K562 (cell line): Measurements from ENCODE around the gene TRIOBP. TPM values are rescaled to one million over a fixed set of nuclear protein-coding genes. Genes with fewer than 3 reads are reported as not detected.

ENCODE experiments used
- ATAC-seq: fragments of 200-7000 bp; cut with Tn5 transposase; 3 replicates; pipeline ENCODE4 v1.9.1; 2020; ENCODE audit warnings: moderate library complexity
- BruUV-seq: library from RNA; stranded (reverse); fragments of 400-500 nt; replicated peaks from 2 replicates; lab custom pipeline; 2021; lab: Mats Ljungman, UMichigan
- CTCF ChIA-PET: fragments of 300-600 bp; formaldehyde crosslinking; extraction: SDS; loops from one replicate; lab custom pipeline; 2021; ENCODE audit warnings: low intra/inter-chr PET ratio; lab: Yijun Ruan, JAX
- POLR2A ChIA-PET: fragments of 300-600, 350-650 bp; sonication (Branson Sonifier 250); formaldehyde crosslinking; extraction: SDS; loops from one replicate; lab custom pipeline; 2021; ENCODE audit warnings: antibody characterized with exemption, inconsistent platforms; lab: Yijun Ruan, JAX
- DNase-seq, 4 experiments: peaks; one replicate each; pipeline versions ENCODE4 v3.0.0 to v3.0.0-alpha.2; 2011 to 2018; ENCODE audit warnings: low spot score in 3 of 4, mixed read lengths in 3 of 4; ENCODE audit errors: extremely low read depth in 1 of 4
- FAIRE-seq: peaks from 2 replicates; lab custom pipeline; 2011; peaks lifted over from hg19 to GRCh38; lab: Jason Lieb, UNC
- H2AFZ ChIP-seq: 2 replicates; pipeline ENCODE4 v1.6.0; 2011; ENCODE audit warnings: low read depth, low read length, control low read depth, inconsistent platforms
- H3K27ac ChIP-seq: fragments of 200-600 bp; 3 replicates; pipeline ENCODE4 v1.8.0; 2011; ENCODE audit warnings: low read depth, mild to moderate bottlenecking, control low read depth, inconsistent platforms, low read length, moderate library complexity, mixed read lengths; ENCODE audit errors: extremely low read depth
- H3K27me3 ChIP-seq, 2 experiments: fragments of 300-600 bp in 1 of 2; 2 replicates in 1 of 2; 3 replicates in 1 of 2; pipeline versions ENCODE4 v1.6.0 to v1.8.0; 2011; ENCODE audit warnings: inconsistent platforms in 2 of 2, low read length in 2 of 2, mild to moderate bottlenecking in 1 of 2, mixed read lengths in 1 of 2, moderate library complexity in 1 of 2; ENCODE audit not compliant: control insufficient read depth in 2 of 2, insufficient read depth in 2 of 2
- H3K36me3 ChIP-seq: fragments of 300-600 bp; 3 replicates; pipeline ENCODE4 v1.8.0; 2011; ENCODE audit warnings: mild to moderate bottlenecking, low read length, inconsistent platforms; ENCODE audit not compliant: control insufficient read depth, insufficient read depth
- H3K4me1 ChIP-seq, 2 experiments: fragments of 200-600 bp in 1 of 2; replicated peaks in 1 of 2; 2 replicates in 1 of 2; 3 replicates in 1 of 2; pipeline versions ENCODE4 v1.5.1 to v1.8.0; 2011; ENCODE audit warnings: inconsistent platforms in 2 of 2, low read length in 2 of 2, mild to moderate bottlenecking in 1 of 2, mixed read lengths in 1 of 2, moderate library complexity in 1 of 2; ENCODE audit not compliant: control insufficient read depth in 2 of 2, insufficient read depth in 2 of 2
- H3K4me2 ChIP-seq: 2 replicates; pipeline ENCODE4 v1.6.1; 2011; ENCODE audit warnings: low read length, control low read depth, inconsistent platforms, mixed read lengths; ENCODE audit not compliant: insufficient read depth
- H3K4me3 ChIP-seq: fragments of 200-600 bp; sonication (generic), shearing (Covaris generic); 2 replicates; pipeline ENCODE4 v1.5.1; 2016; ENCODE audit warnings: control low read depth, inconsistent platforms
- H3K79me2 ChIP-seq: fragments of 200-600 bp; 3 replicates; pipeline ENCODE4 v1.8.0; 2011; ENCODE audit warnings: low read length, inconsistent platforms; ENCODE audit not compliant: control insufficient read depth, insufficient read depth
- H3K9ac ChIP-seq, 2 experiments: 2 replicates each; pipeline versions ENCODE4 v1.6.0 to v1.6.1; 2011; ENCODE audit warnings: low read depth in 2 of 2, low read length in 2 of 2, control low read depth in 1 of 2, inconsistent platforms in 1 of 2, mild to moderate bottlenecking in 1 of 2, mixed read lengths in 1 of 2; ENCODE audit not compliant: insufficient read depth in 1 of 2
- H3K9me1 ChIP-seq: one replicate; pipeline ENCODE4 v1.6.0; 2011; ENCODE audit warnings: inconsistent platforms, mild to moderate bottlenecking, low read length, moderate library complexity; ENCODE audit not compliant: control insufficient read depth, insufficient read depth
- H3K9me3 ChIP-seq: replicated peaks from 2 replicates; pipeline ENCODE4 v1.5.1; 2011; ENCODE audit warnings: low read depth, low read length, inconsistent platforms; ENCODE audit not compliant: control insufficient read depth, insufficient read depth
- H4K20me1 ChIP-seq: replicated peaks from 2 replicates; pipeline ENCODE4 v1.6.1; 2011; ENCODE audit warnings: low read length, inconsistent platforms, mixed read lengths; ENCODE audit not compliant: control insufficient read depth, insufficient read depth
- CHD4 ChIP-seq: fragments of 200-600 bp; sonication (generic); IDR thresholded peaks from 3 replicates; pipeline ENCODE4 v1.6.1; 2012; ENCODE audit warnings: low read depth, mild to moderate bottlenecking, mixed read lengths, low read length, inconsistent platforms; ENCODE audit not compliant: insufficient read depth, insufficient replicate concordance, poor library complexity, severe bottlenecking
- CREB5 ChIP-seq: fragments of 250-450 bp; sonication (Bioruptor Pico); IDR thresholded peaks from 2 replicates; pipeline ENCODE4 v1.5.0; 2020; ENCODE audit warnings: mild to moderate bottlenecking
- ETS2 ChIP-seq: IDR thresholded peaks from 2 replicates; pipeline ENCODE4 v1.6.1; 2016; ENCODE audit warnings: borderline replicate concordance, missing genetic modification characterization, mild to moderate bottlenecking, moderate library complexity, missing compliant biosample characterization; ENCODE audit not compliant: poor library complexity, severe bottlenecking
- KAT8 ChIP-seq: fragments of 450-650 bp; IDR thresholded peaks from 2 replicates; pipeline ENCODE4 v1.6.1; 2016; ENCODE audit warnings: low read depth, mild to moderate bottlenecking
- NFIX ChIP-seq: fragments of 250-450 bp; sonication (Bioruptor Pico); IDR thresholded peaks from 2 replicates; pipeline ENCODE4 v1.4.0; 2020; ENCODE audit warnings: low read depth, mild to moderate bottlenecking, moderate library complexity
- SMAD2 ChIP-seq: fragments of 150-350 bp; IDR thresholded peaks from 2 replicates; pipeline ENCODE4 v1.6.1; 2014; ENCODE audit warnings: low read depth, mild to moderate bottlenecking, low read length
- SRSF3 ChIP-seq: fragments of 200-400 bp; formaldehyde crosslinking; IDR thresholded peaks from 2 replicates; pipeline ENCODE4 v1.6.1; 2016; ENCODE audit warnings: mild to moderate bottlenecking, low read length, moderate library complexity; ENCODE audit not compliant: insufficient read depth
- TFAM ChIP-seq: fragments of 250-450 bp; sonication (Bioruptor Pico); conservative IDR thresholded peaks from 2 replicates; pipeline ENCODE4 v1.5.0; 2021; ENCODE audit warnings: mild to moderate bottlenecking, moderate library complexity
- U2AF1 ChIP-seq: fragments of 200-400 bp; formaldehyde crosslinking; optimal IDR thresholded peaks from 2 replicates; pipeline ENCODE3; 2017; ENCODE audit warnings: mild to moderate bottlenecking, low read depth, low read length, moderate library complexity
- YY1 ChIP-seq, 3 experiments: IDR thresholded peaks; 2 replicates each; pipeline ENCODE4 v1.6.1; 2011; ENCODE audit warnings: low read length in 2 of 3, mild to moderate bottlenecking in 2 of 3, moderate library complexity in 2 of 3, borderline replicate concordance in 1 of 3, control low read depth in 1 of 3, low read depth in 1 of 3; ENCODE audit not compliant: insufficient read depth in 3 of 3, insufficient replicate concordance in 2 of 3, control insufficient read depth in 1 of 3, insufficient read length in 1 of 3; ENCODE audit errors: extremely low read depth in 1 of 3
- ZNF24 ChIP-seq: fragments of 450-650 bp; IDR thresholded peaks from 2 replicates; pipeline ENCODE4 v1.6.1; 2016
- ZNF347 ChIP-seq: fragments of 450-650 bp; formaldehyde crosslinking; IDR thresholded peaks from 2 replicates; pipeline ENCODE4 v1.4.0; 2020; ENCODE audit warnings: low read depth, mild to moderate bottlenecking, moderate library complexity
- ZNF408 ChIP-seq: fragments of 250-450 bp; sonication (Bioruptor Pico); IDR thresholded peaks from 2 replicates; pipeline ENCODE4 v1.4.0; 2020; ENCODE audit warnings: low read depth, mild to moderate bottlenecking, moderate library complexity
- ZNF77 ChIP-seq: fragments of 250-450 bp; sonication (Bioruptor Pico); IDR thresholded peaks from 2 replicates; pipeline ENCODE4 v1.5.0; 2020
- ZNF780A ChIP-seq: fragments of 250-450 bp; sonication (Bioruptor Pico); IDR thresholded peaks from 2 replicates; pipeline ENCODE4 v1.5.0; 2021; ENCODE audit warnings: mild to moderate bottlenecking
- WGBS: fragments of 100-300 bp; shearing (Covaris generic); methylation state at CpG from one replicate; pipeline ENCODE4 v1.1.6; 2016; ENCODE audit warnings: low coverage, mixed read lengths; ENCODE audit not compliant: insufficient coverage; ENCODE audit errors: missing lambda C conversion rate; 5-methylcytosine and 5-hydroxymethylcytosine counted together
- in situ Hi-C: fragments of 300-500 bp; cut with MboI; formaldehyde crosslinking; loops from 4 replicates; pipeline ENCODE4 v1.15.0; 2018; ENCODE audit warnings: inconsistent platforms, mixed read lengths
- intact Hi-C: fragments of 100-400 bp; cut with micrococcal nuclease; formaldehyde crosslinking; loops from 2 replicates; pipeline ENCODE4 v1.14.2; 2022
- polyA plus RNA-seq, 8 experiments: library from polyadenylated mRNA; depleted of rRNA in 4 of 8; stranded (reverse) in 5 of 8; unstranded in 3 of 8; fragments of >200 nt; fragmentation: Nextera tagmentation in 2 of 8; fragmentation: Illumina TruSeq in 1 of 8; extraction: Ambion mirVana in 2 of 8; extraction: Trizol in 1 of 8; gene quantifications; 2 replicates each; pipeline versions ENCODE4 v1.2.1 to v1.2.3, GENCODE V29; 2011 to 2014; ENCODE audit warnings: inconsistent platforms in 1 of 8, missing spikeins in 1 of 8
- total RNA-seq, 7 experiments: library from RNA; depleted of rRNA in 6 of 7; stranded (reverse); fragments of >200 nt in 6 of 7; fragmentation: Illumina TruSeq in 2 of 7; extraction: Trizol in 2 of 7; gene quantifications; 2 replicates each; pipeline versions ENCODE4 v1.2.1 to v1.2.3, GENCODE V29; 2011 to 2021; ENCODE audit warnings: low replicate concordance in 1 of 7

TRIOBP gene
- total and polyA plus RNA-seq, 9 of the 15 experiments (the other 6 are each of a cell fraction or from before 2014, with no cell fraction given) = 0.24 to 13.8 (median 5.5) TPM

DNA sequence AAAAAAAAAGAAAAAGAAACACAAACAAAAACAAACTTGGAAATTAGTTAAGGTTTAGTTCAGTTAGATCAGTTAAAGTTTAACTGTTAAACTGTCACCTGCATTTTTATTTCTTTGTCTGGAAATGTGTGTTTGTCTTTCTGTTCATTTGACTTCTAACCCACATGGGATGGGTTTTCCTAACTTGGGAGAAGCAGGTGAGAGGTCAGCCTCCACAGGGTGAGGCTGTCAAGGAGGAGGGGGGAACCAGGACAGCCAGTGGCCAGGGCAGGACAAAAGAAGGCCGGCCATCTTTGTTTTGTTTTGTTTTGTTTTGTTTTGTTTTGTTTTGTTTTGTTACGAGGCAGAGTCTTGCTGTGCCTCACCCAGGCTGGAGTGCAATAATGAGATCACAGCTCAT, 97.5 kb downstream of the TRIOBP start:
- H3K4me2 ChIP-seq = no peak overlapping the region
- no peaks in the 10 kb centered on the region for H3K79me2 ChIP-seq
- no peak overlapping the region for H3K4me3 ChIP-seq
- H3K9me1 ChIP-seq = no peaks in the 10 kb centered on the region
- no peak overlapping the region for H3K27ac ChIP-seq
- H3K4me1 ChIP-seq = peaks cover 0 to 11% of the 10 kb centered on the region in 2 experiments; a peak in 2 of 5 replicates
- no peaks in the 10 kb centered on the region for H3K36me3 ChIP-seq
- H4K20me1 ChIP-seq = no peaks in the 10 kb centered on the region
- peak overlapping the region; percentile 72 for H2AFZ ChIP-seq
- H3K9ac ChIP-seq = no peak overlapping the region
- CTCF ChIA-PET = no interaction called here
- in situ Hi-C loops = no loop called here
- TF ChIP-seq YY1 (IDR thresholded peaks at IDR 0.05; ENCODE audit: borderline replicate concordance in 1 of 3, control insufficient read depth in 1 of 3, extremely low read depth in 1 of 3, insufficient read depth in 3 of 3, insufficient read length in 1 of 3, insufficient replicate concordance in 2 of 3, low read depth in 1 of 3, low read length in 2 of 3) (peak in 1 of 3 experiments; percentile 24), ZNF77 (CRISPR knock-in tag) (no peak)
- ATAC-seq = no peak
- no peaks in the 10 kb centered on the region for H3K9me3 ChIP-seq
- BruUV-seq = no TSS peak
- WGBS = 33% methylated on average over 2 of the region's 2 CpGs
- intact Hi-C loops = loop anchor here (5.0 kb wide), 1 partner anchor 57 kb away; no protein-coding TSS in a partner anchor
- POLR2A ChIA-PET = no interaction called here
- FAIRE-seq = no peak
- H3K27me3 ChIP-seq = no peaks in the 10 kb centered on the region
- DNase-seq = no peak

GRCh38 chr22:37796079-37796478, 99.2 kb downstream of the TRIOBP start:
- ATAC-seq (no peak), FAIRE-seq (peak; percentile 51), DNase-seq (no peak)
- WGBS = 44% methylated on average over 3 of the region's 3 CpGs
- Histone ChIP-seq H3K79me2 (no peaks in the 10 kb centered on the region), H4K20me1 (no peaks in the 10 kb centered on the region), H3K9me3 (no peaks in the 10 kb centered on the region), H3K9me1 (no peaks in the 10 kb centered on the region), H3K9ac (no peak overlapping the region), H3K4me2 (no peak overlapping the region), H3K4me3 (no peak overlapping the region), H3K27me3 (no peaks in the 10 kb centered on the region), H2AFZ (no peak overlapping the region), H3K27ac (no peak overlapping the region), H3K4me1 (peaks cover 0 to 11% of the 10 kb centered on the region in 2 experiments; a peak in 2 of 5 replicates), H3K36me3 (no peaks in the 10 kb centered on the region)
- in situ Hi-C loops = no loop called here
- CTCF ChIA-PET = no interaction called here
- POLR2A ChIA-PET = no interaction called here
- intact Hi-C loops = no loop called here
- no TSS peak for BruUV-seq
- TF ChIP-seq ZNF347 (CRISPR knock-in tag) = no peak
- no peak for TF ChIP-seq SMAD2
- TF ChIP-seq ZNF780A (CRISPR knock-in tag) = no peak
- no peak for TF ChIP-seq ZNF408 (CRISPR knock-in tag)
- no peak for TF ChIP-seq U2AF1
- TF ChIP-seq NFIX (CRISPR knock-in tag) = no peak
- no peak for TF ChIP-seq KAT8
- TF ChIP-seq CREB5 (CRISPR knock-in tag) = no peak
- no peak for TF ChIP-seq ETS2
- no peak for TF ChIP-seq ZNF77 (CRISPR knock-in tag)
- no peak for TF ChIP-seq SRSF3
- no peak for TF ChIP-seq TFAM
- TF ChIP-seq ZNF24 = no peak
- no peak for TF ChIP-seq CHD4
